NT2/D1 (cell line): Measurements from ENCODE around the gene PIK3CD.

Experiments
- SUZ12 ChIP-seq: IDR thresholded peaks from 2 replicates; pipeline ENCODE4 v1.6.1; 2011; ENCODE audit not compliant: insufficient read length, insufficient read depth; ENCODE audit errors: extremely low read depth
- YY1 ChIP-seq: IDR thresholded peaks from 2 replicates; pipeline ENCODE4 v1.6.1; 2011; ENCODE audit not compliant: insufficient read length, insufficient read depth
- ZNF274 ChIP-seq: IDR thresholded peaks from 2 replicates; pipeline ENCODE4 v1.6.1; 2011; ENCODE audit warnings: mild to moderate bottlenecking, low read depth, low read length

DNA sequence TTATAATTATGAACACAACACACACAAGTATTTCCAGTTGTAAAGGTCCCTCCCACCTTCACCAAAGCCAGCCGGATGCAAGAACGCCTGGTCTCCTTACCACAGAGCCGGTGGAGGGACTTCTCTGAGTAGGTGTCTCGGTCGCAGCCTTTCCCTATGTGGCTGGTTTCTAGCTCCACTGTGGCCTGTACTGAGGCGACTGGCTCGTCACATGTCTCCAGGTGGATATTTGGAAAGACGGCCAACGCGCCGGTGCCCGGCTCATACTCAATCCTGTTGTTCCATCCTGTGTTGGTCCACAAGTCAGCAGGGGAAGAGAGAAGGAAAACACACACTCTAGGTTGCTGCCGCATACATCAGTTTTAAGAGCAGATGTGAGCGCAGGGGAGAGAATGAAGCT, 97.8 kb downstream of the PIK3CD start:
- TF ChIP-seq ZNF274 (no peak), YY1 (no peak), SUZ12 (no peak)
